PC-9 (cell line): ENCODE data around the gene AGTR1. TPM values are rescaled to one million over a fixed set of nuclear protein-coding genes. Genes with fewer than 3 reads are reported as not detected.

Source experiments
- BruUV-seq: library from RNA; stranded (reverse); fragments of 400-500 nt; replicated peaks from 2 replicates; lab custom pipeline; 2021; lab: Mats Ljungman, UMichigan
- CTCF ChIA-PET: fragments of 300-600 bp; sonication (Branson Sonifier 250); formaldehyde crosslinking; loops from one replicate; lab custom pipeline; 2022; ENCODE audit warnings: antibody characterized with exemption; lab: Charles Lee
- POLR2A ChIA-PET: fragments of 300-600 bp; sonication (Branson Sonifier 250); formaldehyde crosslinking; loops from one replicate; lab custom pipeline; 2022; ENCODE audit warnings: antibody characterized with exemption; ENCODE audit not compliant: unreplicated experiment; lab: Charles Lee
- DNase-seq, 2 experiments: peaks; one replicate each; pipeline versions ENCODE4 v3.0.0 to v3.0.0-alpha.2; 2015 to 2022; ENCODE audit warnings: mixed read lengths in 1 of 2
- H2AFZ ChIP-seq: fragments of 200-600 bp; sonication (generic); 2 replicates; pipeline ENCODE4 v1.8.1; 2017; ENCODE audit warnings: antibody characterized with exemption
- H3F3A ChIP-seq: fragments of 200-600 bp; sonication (generic); 2 replicates; pipeline ENCODE4 v1.8.1; 2017; ENCODE audit warnings: antibody characterized with exemption, mild to moderate bottlenecking, low read depth; ENCODE audit not compliant: insufficient read depth
- H3K27ac ChIP-seq: fragments of 200-600 bp; sonication (generic); 2 replicates; pipeline ENCODE4 v1.6.1; 2016; ENCODE audit warnings: mixed run types
- H3K27me3 ChIP-seq: fragments of 200-600 bp; sonication (generic); 2 replicates; pipeline ENCODE4 v1.6.1; 2016; ENCODE audit warnings: low read depth, mixed run types; ENCODE audit not compliant: insufficient read depth
- H3K36me3 ChIP-seq: fragments of 200-600 bp; sonication (generic); 2 replicates; pipeline ENCODE4 v1.6.1; 2016; ENCODE audit warnings: low read depth, mixed run types
- H3K4me1 ChIP-seq: fragments of 200-600 bp; sonication (generic); replicated peaks from 2 replicates; pipeline ENCODE4 v1.6.1; 2016; ENCODE audit warnings: mixed run types; ENCODE audit not compliant: insufficient read depth
- H3K4me2 ChIP-seq: fragments of 200-600 bp; sonication (generic); 2 replicates; pipeline ENCODE4 v1.6.1; 2017; ENCODE audit warnings: mixed run types
- H3K4me3 ChIP-seq: fragments of 200-600 bp; sonication (generic); 2 replicates; pipeline ENCODE4 v1.6.1; 2016; ENCODE audit warnings: mixed run types
- H3K79me2 ChIP-seq: fragments of 200-600 bp; sonication (generic); 2 replicates; pipeline ENCODE4 v1.6.1; 2017; ENCODE audit warnings: low read depth, mixed run types
- H3K9me2 ChIP-seq: fragments of 200-600 bp; sonication (generic); 2 replicates; pipeline ENCODE4 v1.8.1; 2017; ENCODE audit warnings: mild to moderate bottlenecking; ENCODE audit not compliant: insufficient read depth
- H3K9me3 ChIP-seq: fragments of 200-600 bp; sonication (generic); 2 replicates; pipeline ENCODE4 v1.8.1; 2016; ENCODE audit warnings: low read depth; ENCODE audit not compliant: insufficient read depth
- H4K20me1 ChIP-seq: fragments of 200-600 bp; sonication (generic); 2 replicates; pipeline ENCODE4 v1.8.1; 2017; ENCODE audit not compliant: insufficient read depth
- CTCF ChIP-seq: fragments of 200-600 bp; sonication (generic); conservative IDR thresholded peaks from 2 replicates; pipeline ENCODE4 v1.6.1; 2017; ENCODE audit warnings: mixed run types, antibody characterized with exemption, mild to moderate bottlenecking, moderate library complexity
- EZH2 ChIP-seq: fragments of 200-600 bp; sonication (generic); IDR thresholded peaks from 2 replicates; pipeline ENCODE4 v1.8.0; 2017; ENCODE audit warnings: antibody characterized with exemption, low read depth
- intact Hi-C: fragments of 100-400 bp; cut with micrococcal nuclease; formaldehyde crosslinking; loops from one replicate; pipeline ENCODE4 v1.10.0; 2022; ENCODE audit not compliant: unreplicated experiment
- total RNA-seq: library from RNA; stranded (reverse); gene quantifications from 2 replicates; pipeline ENCODE4 v1.2.3, GENCODE V29; 2021

The AGTR1 gene
- total RNA-seq, 1 experiment from 2014 or later, result not detected

GRCh38 chr3:148759430-148759829, 61.7 kb downstream of the AGTR1 start:
- no peaks in the 10 kb centered on the region for H3F3A ChIP-seq
- H3K4me2 ChIP-seq, result no peak overlapping the region
- no peaks in the 10 kb centered on the region for H3K9me2 ChIP-seq
- H3K27ac ChIP-seq, result no peak overlapping the region
- H3K36me3 ChIP-seq, result no peaks in the 10 kb centered on the region
- no peak overlapping the region for H3K4me3 ChIP-seq
- H2AFZ ChIP-seq, result no peak overlapping the region
- no peaks in the 10 kb centered on the region for H3K9me3 ChIP-seq
- ChIA-PET CTCF (no interaction called here), POLR2A (no interaction called here)
- H3K4me1 ChIP-seq, result 0 out of 2 replicates have a peak, but pooled peaks cover 4% of the 10 kb centered on the region
- no peaks in the 10 kb centered on the region for H4K20me1 ChIP-seq
- no peaks in the 10 kb centered on the region for H3K79me2 ChIP-seq
- no peaks in the 10 kb centered on the region for H3K27me3 ChIP-seq
- intact Hi-C loops, result no loop called here
- no peak for TF ChIP-seq EZH2
- no peak for TF ChIP-seq CTCF
- no TSS peak for BruUV-seq
- DNase-seq, result no peak

GRCh38 chr3:148763156-148763680, 65.5 kb downstream of the AGTR1 start:
- DNase-seq, result no peak
- no peaks in the 10 kb centered on the region for H3K9me3 ChIP-seq
- CTCF ChIA-PET, result no interaction called here
- no peaks in the 10 kb centered on the region for H3F3A ChIP-seq
- no peak overlapping the region for H3K4me2 ChIP-seq
- H3K4me3 ChIP-seq, result no peak overlapping the region
- BruUV-seq, result no TSS peak
- no peaks in the 10 kb centered on the region for H3K79me2 ChIP-seq
- intact Hi-C loops, result no loop called here
- no peak overlapping the region for H3K27ac ChIP-seq
- H3K4me1 ChIP-seq, result no peaks in the 10 kb centered on the region
- no peaks in the 10 kb centered on the region for H3K27me3 ChIP-seq
- no peak overlapping the region for H2AFZ ChIP-seq
- no peaks in the 10 kb centered on the region for H3K36me3 ChIP-seq
- TF ChIP-seq EZH2 (no peak), CTCF (no peak)
- H4K20me1 ChIP-seq, result no peaks in the 10 kb centered on the region
- POLR2A ChIA-PET, result no interaction called here
- H3K9me2 ChIP-seq, result no peaks in the 10 kb centered on the region

- no TSS peak for BruUV-seq
- CTCF ChIA-PET, result no interaction called here
- DNase-seq, result no peak
- TF ChIP-seq CTCF (no peak), EZH2 (no peak)
- no peaks in the 10 kb centered on the region; the same call in 1 of the 2 replicates for H3K9me2 ChIP-seq
- H3K27ac ChIP-seq, result no peak overlapping the region
- no peaks in the 10 kb centered on the region for H3K4me1 ChIP-seq
- POLR2A ChIA-PET, result no interaction called here
- H4K20me1 ChIP-seq, result no peaks in the 10 kb centered on the region
- no peak overlapping the region for H3K4me2 ChIP-seq
- H3F3A ChIP-seq, result no peaks in the 10 kb centered on the region
- H2AFZ ChIP-seq, result no peak overlapping the region
- intact Hi-C loops, result no loop called here
- no peaks in the 10 kb centered on the region for H3K9me3 ChIP-seq
- H3K4me3 ChIP-seq, result no peak overlapping the region
- no peaks in the 10 kb centered on the region for H3K27me3 ChIP-seq
- no peaks in the 10 kb centered on the region for H3K36me3 ChIP-seq
- no peaks in the 10 kb centered on the region for H3K79me2 ChIP-seq
Observed at GRCh38 chr3:148763986-148764935, 66.6 kb downstream of the AGTR1 start.
